ENCODE data around the gene MYO9A. TPM values are rescaled to one million over a fixed set of nuclear protein-coding genes. Genes with fewer than 3 reads are reported as not detected.
A peak's percentile ranks its signal among the peaks of the same experiment; 100 is the strongest.

The MYO9A gene
- total RNA-seq, 4 donors from 2014 or later: 50.8 to 68.3 (median 59.5) TPM

DNA sequence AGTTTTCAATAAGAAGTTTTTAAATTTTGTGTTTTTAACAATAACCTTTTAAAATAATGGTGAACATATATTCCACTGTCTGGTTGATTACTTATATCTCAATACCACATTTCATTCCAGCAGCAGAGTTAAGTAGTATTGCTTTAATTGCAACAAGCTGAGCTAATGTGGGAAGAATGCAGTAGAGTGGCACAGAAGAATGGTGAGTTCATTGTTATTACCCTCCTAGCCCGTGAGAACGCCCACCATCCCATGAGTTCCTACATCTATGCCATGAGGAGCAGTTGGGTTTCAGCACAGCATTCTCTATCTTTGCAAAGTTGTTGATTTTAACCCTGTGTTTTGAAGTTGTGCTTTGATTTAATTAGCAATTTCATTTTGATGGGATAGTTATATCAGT, 325.4 kb downstream of the MYO9A start:
- intact Hi-C loops (cut with DNase I; ENCODE audit: low total_unique reads): no loop called here
- 14 to 18% methylated on average over 2 of the region's 2 CpGs for WGBS, 2 donors
- DNase-seq (ENCODE audit: low spot score in 2 of 2): no peak
- TF ChIP-seq, protein P1, sequence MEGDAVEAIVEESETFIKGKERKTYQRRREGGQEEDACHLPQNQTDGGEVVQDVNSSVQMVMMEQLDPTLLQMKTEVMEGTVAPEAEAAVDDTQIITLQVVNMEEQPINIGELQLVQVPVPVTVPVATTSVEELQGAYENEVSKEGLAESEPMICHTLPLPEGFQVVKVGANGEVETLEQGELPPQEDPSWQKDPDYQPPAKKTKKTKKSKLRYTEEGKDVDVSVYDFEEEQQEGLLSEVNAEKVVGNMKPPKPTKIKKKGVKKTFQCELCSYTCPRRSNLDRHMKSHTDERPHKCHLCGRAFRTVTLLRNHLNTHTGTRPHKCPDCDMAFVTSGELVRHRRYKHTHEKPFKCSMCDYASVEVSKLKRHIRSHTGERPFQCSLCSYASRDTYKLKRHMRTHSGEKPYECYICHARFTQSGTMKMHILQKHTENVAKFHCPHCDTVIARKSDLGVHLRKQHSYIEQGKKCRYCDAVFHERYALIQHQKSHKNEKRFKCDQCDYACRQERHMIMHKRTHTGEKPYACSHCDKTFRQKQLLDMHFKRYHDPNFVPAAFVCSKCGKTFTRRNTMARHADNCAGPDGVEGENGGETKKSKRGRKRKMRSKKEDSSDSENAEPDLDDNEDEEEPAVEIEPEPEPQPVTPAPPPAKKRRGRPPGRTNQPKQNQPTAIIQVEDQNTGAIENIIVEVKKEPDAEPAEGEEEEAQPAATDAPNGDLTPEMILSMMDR (IDR thresholded peaks at IDR 0.05): no peak
- TF ChIP-seq POLR2A (IDR thresholded peaks at IDR 0.05): no peak
- H3K4me3 ChIP-seq (ENCODE audit: low read depth, poor library complexity, severe bottlenecking): no peak overlapping the region

DNA sequence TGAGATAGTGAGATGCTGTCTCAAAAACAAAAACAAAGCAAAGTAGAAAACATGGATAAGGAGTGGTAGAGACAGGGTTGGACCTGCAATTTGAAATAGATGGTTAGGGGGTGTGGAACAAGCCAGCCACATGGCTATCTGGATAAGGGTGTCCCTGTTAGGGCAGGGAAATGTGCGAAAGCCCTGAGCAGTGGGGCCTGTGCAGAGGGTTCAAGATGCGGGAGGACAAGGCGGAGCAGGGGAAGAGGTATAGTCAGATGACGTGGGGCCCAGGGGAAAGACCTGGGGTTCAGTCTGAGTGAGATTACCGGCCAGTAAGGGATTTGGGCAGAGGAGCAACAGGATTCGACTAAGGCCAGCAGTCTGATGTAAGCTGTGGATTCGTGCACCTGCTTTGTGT, 326.0 kb downstream of the MYO9A start:
- WGBS, 2 donors: 87 to 92% methylated on average over 7 of the region's 7 CpGs
- no peak overlapping the region for H3K4me3 ChIP-seq (ENCODE audit: low read depth, poor library complexity, severe bottlenecking)
- peak in 1 of 2 donors; percentile 48 for DNase-seq (ENCODE audit: low spot score in 2 of 2)
- TF ChIP-seq, protein P1 (IDR thresholded peaks at IDR 0.05): no peak
- no peak for TF ChIP-seq POLR2A (IDR thresholded peaks at IDR 0.05)
- intact Hi-C loops (cut with DNase I; ENCODE audit: low total_unique reads): no loop called here

DNA sequence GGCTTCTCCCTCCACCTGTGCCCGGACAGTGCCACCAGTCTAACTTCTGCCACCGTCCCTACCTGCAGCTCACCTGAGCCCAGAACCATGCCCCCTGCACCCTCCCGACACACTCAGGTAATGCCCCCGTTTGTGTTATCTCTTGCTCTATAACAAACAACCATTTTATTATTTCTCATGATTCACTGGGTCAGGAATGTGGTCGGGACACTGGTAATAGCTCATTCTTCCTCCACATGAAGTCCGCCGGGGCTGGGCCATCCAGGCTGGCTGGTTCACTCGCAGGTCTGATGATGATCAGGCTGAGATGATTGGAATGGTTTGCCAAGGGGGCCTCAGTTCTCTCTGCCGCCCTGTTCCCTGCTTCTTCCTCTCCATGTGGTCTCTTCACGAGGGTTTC, 327.9 kb downstream of the MYO9A start:
- H3K4me3 ChIP-seq (ENCODE audit: low read depth, poor library complexity, severe bottlenecking): no peak overlapping the region
- peak in 1 of 2 donors; percentile 32 for DNase-seq (ENCODE audit: low spot score in 2 of 2)
- intact Hi-C loops (cut with DNase I; ENCODE audit: low total_unique reads): no loop called here
- TF ChIP-seq, protein P1 (IDR thresholded peaks at IDR 0.05): no peak
- no peak for TF ChIP-seq POLR2A (IDR thresholded peaks at IDR 0.05)
- 73 to 75% methylated on average over 10 of the region's 10 CpGs for WGBS, 2 donors

DNA sequence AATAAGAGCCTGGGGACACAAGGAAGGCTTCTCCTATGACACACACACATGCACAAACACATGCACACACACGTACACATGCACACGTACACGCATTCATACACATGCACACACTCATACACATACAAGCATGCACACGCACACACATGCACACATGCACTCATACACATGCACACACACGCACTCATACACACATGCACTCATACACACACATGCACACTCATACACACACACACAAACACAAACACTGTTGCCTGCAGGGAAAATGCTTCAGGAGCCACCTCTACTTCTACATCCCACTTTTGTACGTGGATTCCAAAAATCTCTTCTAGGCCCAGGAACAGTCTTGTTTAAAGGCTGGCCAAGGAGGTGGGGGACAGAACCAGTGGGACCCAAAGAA, 328.3 kb downstream of the MYO9A start:
- 89 to 96% methylated on average over 6 of the region's 6 CpGs for WGBS, 2 donors
- DNase-seq (ENCODE audit: low spot score in 2 of 2): no peak
- TF ChIP-seq POLR2A (IDR thresholded peaks at IDR 0.05): no peak
- TF ChIP-seq, protein P1 (IDR thresholded peaks at IDR 0.05): no peak
- H3K4me3 ChIP-seq (ENCODE audit: low read depth, poor library complexity, severe bottlenecking): no peak overlapping the region
- intact Hi-C loops (cut with DNase I; ENCODE audit: low total_unique reads): no loop called here

DNA sequence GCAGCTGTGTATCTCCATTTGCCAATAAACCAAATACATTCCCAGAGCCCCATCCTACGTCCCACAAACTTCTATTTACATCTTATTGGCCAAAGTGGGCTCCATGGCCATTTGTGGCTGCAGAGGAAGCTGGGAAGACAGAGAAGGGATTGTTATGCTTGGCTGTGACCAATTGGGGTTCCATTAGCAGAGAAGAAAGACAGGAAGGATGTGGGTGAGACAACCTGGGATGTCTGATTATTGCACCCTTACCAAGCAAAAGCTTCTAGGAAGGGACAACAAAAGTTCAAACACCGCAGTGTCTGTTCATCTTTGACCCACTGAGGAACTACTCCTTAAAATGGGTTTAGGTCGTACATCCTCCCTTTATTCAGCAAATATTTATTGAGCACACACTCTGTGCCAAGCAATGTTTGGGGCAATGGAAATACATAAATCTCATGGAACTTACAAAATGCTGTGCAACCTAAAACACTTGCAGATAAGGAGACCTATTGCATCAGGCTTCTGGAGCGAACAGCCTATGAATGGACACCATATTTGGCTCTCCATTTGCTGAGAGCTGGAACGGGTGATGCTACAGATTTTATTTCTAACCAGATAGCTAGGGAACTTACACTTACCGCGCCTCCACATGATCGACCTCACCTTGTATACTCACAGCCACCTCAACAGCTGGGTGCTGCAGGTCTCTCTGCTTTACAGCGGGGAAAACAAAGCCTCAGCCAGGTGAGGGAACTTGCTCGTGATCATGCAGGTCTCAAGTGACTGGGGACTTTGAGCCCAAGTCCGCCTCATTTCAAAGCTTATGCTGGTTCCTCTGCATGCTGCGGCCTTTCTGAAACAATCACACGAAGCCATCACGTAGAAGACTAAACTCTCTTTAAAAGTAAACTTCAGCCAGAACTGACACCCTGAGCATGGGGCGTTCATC, 329.0 kb downstream of the MYO9A start:
- TF ChIP-seq, protein P1 (IDR thresholded peaks at IDR 0.05): no peak
- TF ChIP-seq POLR2A (IDR thresholded peaks at IDR 0.05): no peak
- H3K4me3 ChIP-seq (ENCODE audit: low read depth, poor library complexity, severe bottlenecking): no peak overlapping the region
- intact Hi-C loops (cut with DNase I; ENCODE audit: low total_unique reads): no loop called here
- 89 to 92% methylated on average over 15 of the region's 15 CpGs for WGBS, 2 donors
- DNase-seq (ENCODE audit: low spot score in 2 of 2): peak in 1 of 2 donors; percentile 60
